ENCODE measurements around the gene CEMIP.

DNA sequence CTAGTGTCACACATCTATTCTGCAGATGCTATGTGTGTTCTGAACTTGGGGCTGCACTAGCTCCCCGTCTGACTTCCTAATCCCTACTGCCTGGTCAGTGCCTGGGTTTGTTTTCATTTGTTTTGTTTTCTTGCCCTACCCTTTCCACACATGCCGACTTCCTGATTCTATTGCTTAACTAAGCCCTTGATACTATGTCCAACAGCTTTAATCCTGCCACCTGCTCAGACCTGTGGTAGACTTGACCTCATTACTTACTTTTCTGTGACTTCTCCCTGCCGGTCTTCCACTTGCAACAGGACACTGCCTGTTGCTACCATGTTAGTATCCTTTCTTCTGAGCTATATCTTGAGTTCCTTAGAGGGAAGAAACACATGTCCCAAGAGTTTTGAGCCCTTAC lies 39.3 kb upstream of the CEMIP start:
- TF ChIP-seq, protein P1, sequence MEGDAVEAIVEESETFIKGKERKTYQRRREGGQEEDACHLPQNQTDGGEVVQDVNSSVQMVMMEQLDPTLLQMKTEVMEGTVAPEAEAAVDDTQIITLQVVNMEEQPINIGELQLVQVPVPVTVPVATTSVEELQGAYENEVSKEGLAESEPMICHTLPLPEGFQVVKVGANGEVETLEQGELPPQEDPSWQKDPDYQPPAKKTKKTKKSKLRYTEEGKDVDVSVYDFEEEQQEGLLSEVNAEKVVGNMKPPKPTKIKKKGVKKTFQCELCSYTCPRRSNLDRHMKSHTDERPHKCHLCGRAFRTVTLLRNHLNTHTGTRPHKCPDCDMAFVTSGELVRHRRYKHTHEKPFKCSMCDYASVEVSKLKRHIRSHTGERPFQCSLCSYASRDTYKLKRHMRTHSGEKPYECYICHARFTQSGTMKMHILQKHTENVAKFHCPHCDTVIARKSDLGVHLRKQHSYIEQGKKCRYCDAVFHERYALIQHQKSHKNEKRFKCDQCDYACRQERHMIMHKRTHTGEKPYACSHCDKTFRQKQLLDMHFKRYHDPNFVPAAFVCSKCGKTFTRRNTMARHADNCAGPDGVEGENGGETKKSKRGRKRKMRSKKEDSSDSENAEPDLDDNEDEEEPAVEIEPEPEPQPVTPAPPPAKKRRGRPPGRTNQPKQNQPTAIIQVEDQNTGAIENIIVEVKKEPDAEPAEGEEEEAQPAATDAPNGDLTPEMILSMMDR (IDR thresholded peaks at IDR 0.05), result no peak
- TF ChIP-seq POLR2A (IDR thresholded peaks at IDR 0.05), result no peak
- TF ChIP-seq EP300 (IDR thresholded peaks at IDR 0.05; ENCODE audit: low read depth), result no peak

Data from transverse colon (tissue), 3 donors.